Osteoblast (primary cell): Measurements from ENCODE around the gene ZSCAN22. TPM values are rescaled to one million over a fixed set of nuclear protein-coding genes. Genes with fewer than 3 reads are reported as not detected.
"Not testable (repeated sequence)": the region's sequence is repeated elsewhere in the genome, so short reads cannot be mapped to it uniquely, and the experiment has no call there.

Source experiments
- DNase-seq: peaks from one replicate; pipeline ENCODE4 v3.0.0; 2011; ENCODE audit warnings: low spot score, mixed read lengths; ENCODE audit not compliant: insufficient read length; ENCODE audit errors: missing footprints
- H2AFZ ChIP-seq: 2 replicates; pipeline ENCODE4 v1.6.0; 2011; ENCODE audit warnings: mild to moderate bottlenecking, low read length
- H3K27ac ChIP-seq: 2 replicates; pipeline ENCODE4 v1.5.1; 2011; ENCODE audit warnings: mild to moderate bottlenecking, low read depth, low read length, moderate library complexity
- H3K27me3 ChIP-seq: 2 replicates; pipeline ENCODE4 v1.6.0; 2012; ENCODE audit warnings: mild to moderate bottlenecking, control low read depth, inconsistent platforms, low read length, moderate library complexity; ENCODE audit not compliant: insufficient read depth
- H3K36me3 ChIP-seq: 2 replicates; pipeline ENCODE4 v1.5.1; 2011; ENCODE audit warnings: mild to moderate bottlenecking, low read length, control low read depth, moderate library complexity; ENCODE audit not compliant: insufficient read depth
- H3K4me1 ChIP-seq: 2 replicates; pipeline ENCODE4 v1.5.1; 2011; ENCODE audit warnings: mild to moderate bottlenecking, low read length, control low read depth, moderate library complexity; ENCODE audit not compliant: insufficient read depth
- H3K4me2 ChIP-seq: 2 replicates; pipeline ENCODE4 v1.6.0; 2011; ENCODE audit warnings: mild to moderate bottlenecking, low read length; ENCODE audit not compliant: insufficient read depth
- H3K4me3 ChIP-seq: fragments of 200-600 bp; sonication (generic); 3 replicates; pipeline ENCODE4 v1.5.1; 2012; ENCODE audit warnings: mild to moderate bottlenecking, low read length, inconsistent platforms; ENCODE audit not compliant: insufficient read depth
- H3K79me2 ChIP-seq: 2 replicates; pipeline ENCODE4 v1.6.0; 2012; ENCODE audit warnings: mild to moderate bottlenecking, low read length, control low read depth, inconsistent platforms; ENCODE audit not compliant: insufficient read depth
- H3K9me3 ChIP-seq: 2 replicates; pipeline ENCODE4 v1.5.1; 2011; ENCODE audit warnings: low read depth, low read length, control low read depth
- H4K20me1 ChIP-seq: 2 replicates; pipeline ENCODE4 v1.6.0; 2012; ENCODE audit warnings: mild to moderate bottlenecking, low read length, control low read depth; ENCODE audit not compliant: insufficient read depth
- total RNA-seq: library from RNA; depleted of rRNA; stranded (reverse); fragments of >200 nt; gene quantifications from 2 replicates; pipeline ENCODE4 v1.2.3, GENCODE V29; 2012
- TF ChIP-seq, protein P1 (sequence below): IDR thresholded peaks from 2 replicates; pipeline ENCODE4 v1.5.1; 2011; ENCODE audit warnings: mild to moderate bottlenecking, low read depth, low read length, moderate library complexity; ENCODE audit errors: extremely low read depth

The ZSCAN22 gene
- total RNA-seq, 1 donor = 2.5 TPM

DNA sequence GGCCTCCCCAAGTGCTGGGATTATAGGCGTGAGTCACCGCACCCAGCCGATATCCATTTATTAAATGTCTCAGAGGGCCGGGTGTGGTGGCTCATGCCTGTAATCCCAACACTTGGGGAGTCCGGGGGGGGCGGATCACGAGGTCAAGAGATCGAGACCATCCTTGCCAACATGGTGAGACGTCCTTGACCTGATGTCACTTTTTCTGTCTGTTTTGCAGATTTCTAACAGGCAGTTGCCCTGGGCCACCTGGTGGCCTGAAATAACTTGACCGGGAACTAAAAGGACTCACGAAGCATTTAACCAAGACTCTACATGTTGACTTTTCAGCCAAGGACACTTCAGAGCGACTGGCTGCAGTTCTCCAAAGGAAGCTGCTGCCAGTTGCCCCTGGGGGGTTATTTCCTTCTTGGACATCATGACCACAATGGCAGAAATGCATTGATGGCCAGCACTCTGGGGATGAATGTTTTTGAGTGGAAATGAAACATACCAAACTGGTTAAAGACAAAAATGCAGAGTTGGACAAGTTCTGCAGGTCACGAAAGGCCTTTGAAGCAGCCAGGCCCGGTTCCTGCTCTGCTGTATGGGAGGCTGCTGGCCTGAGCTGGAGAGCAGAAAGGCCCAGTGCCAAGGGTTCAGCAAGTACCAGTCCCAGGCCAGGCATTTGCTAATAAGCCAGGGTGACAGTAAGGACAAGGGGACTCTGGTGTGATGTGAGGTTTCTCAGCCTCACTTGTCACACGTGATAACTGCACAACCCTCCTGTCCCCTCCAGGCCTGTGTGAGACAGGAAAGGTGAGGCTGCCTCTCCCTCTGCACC is 45.7 kb downstream of the ZSCAN22 start:
- no peaks in the 10 kb centered on the region for H4K20me1 ChIP-seq
- no peak overlapping the region for H3K27ac ChIP-seq
- no peaks in the 10 kb centered on the region for H3K36me3 ChIP-seq
- no peak overlapping the region for H3K4me3 ChIP-seq
- no peak overlapping the region for H3K4me2 ChIP-seq
- no peaks in the 10 kb centered on the region for H3K9me3 ChIP-seq
- no peaks in the 10 kb centered on the region for H3K27me3 ChIP-seq
- TF ChIP-seq, protein P1, sequence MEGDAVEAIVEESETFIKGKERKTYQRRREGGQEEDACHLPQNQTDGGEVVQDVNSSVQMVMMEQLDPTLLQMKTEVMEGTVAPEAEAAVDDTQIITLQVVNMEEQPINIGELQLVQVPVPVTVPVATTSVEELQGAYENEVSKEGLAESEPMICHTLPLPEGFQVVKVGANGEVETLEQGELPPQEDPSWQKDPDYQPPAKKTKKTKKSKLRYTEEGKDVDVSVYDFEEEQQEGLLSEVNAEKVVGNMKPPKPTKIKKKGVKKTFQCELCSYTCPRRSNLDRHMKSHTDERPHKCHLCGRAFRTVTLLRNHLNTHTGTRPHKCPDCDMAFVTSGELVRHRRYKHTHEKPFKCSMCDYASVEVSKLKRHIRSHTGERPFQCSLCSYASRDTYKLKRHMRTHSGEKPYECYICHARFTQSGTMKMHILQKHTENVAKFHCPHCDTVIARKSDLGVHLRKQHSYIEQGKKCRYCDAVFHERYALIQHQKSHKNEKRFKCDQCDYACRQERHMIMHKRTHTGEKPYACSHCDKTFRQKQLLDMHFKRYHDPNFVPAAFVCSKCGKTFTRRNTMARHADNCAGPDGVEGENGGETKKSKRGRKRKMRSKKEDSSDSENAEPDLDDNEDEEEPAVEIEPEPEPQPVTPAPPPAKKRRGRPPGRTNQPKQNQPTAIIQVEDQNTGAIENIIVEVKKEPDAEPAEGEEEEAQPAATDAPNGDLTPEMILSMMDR = peak; percentile 27
- H2AFZ ChIP-seq = no peak overlapping the region
- DNase-seq = peak; percentile 66
- H3K79me2 ChIP-seq = no peaks in the 10 kb centered on the region
- H3K4me1 ChIP-seq = no peaks in the 10 kb centered on the region

DNA sequence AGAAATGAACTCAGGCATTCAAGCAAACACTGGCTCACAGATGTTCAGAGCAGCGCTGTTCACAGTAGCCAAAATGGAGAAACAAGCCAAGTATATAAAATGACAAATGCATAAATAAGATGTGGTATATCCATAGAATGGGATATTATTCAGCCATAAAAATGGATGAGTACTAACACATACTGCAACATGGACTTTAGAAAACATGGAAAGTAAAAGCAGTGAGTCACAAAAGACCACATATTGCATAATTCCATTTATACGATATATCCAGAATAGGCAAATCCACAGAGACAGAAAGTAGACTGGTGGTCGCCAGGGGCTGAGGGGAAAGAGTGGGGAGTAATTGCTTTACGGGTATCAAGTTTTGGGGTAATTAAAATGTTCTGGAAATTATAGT is 47.4 kb downstream of the ZSCAN22 start:
- no peaks in the 10 kb centered on the region for H4K20me1 ChIP-seq
- H3K27me3 ChIP-seq = no peaks in the 10 kb centered on the region
- H3K4me2 ChIP-seq = no peak overlapping the region
- peaks cover 4% of the 10 kb centered on the region for H3K79me2 ChIP-seq
- H2AFZ ChIP-seq = no peak overlapping the region
- H3K4me3 ChIP-seq = no peak overlapping the region
- no peak overlapping the region for H3K27ac ChIP-seq
- H3K36me3 ChIP-seq = no peaks in the 10 kb centered on the region
- no peaks in the 10 kb centered on the region for H3K4me1 ChIP-seq
- DNase-seq = peak; percentile 59
- TF ChIP-seq, protein P1 = no peak
- no peaks in the 10 kb centered on the region for H3K9me3 ChIP-seq

DNA sequence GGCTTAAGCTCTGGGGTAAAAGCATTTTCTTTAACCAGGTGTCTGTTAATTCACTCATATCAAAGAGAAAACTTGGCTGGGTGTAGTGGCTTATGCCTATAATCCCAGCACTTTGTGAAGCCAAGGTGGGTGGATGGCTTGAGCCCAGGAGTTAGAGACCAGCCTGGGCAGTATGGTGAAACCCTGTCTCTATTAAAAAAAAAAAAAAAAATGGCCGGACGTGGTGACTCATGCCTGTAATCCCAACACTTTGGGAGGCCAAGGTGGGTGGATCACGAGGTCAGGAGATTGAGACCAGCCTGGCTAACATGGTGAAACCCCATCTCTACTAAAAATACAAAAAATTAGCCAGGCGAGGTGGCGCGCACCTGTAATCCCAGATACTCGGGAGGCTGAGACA is 49.9 kb downstream of the ZSCAN22 start:
- not testable (repeated sequence) for DNase-seq, H3K4me2 ChIP-seq, H3K4me1 ChIP-seq, H3K9me3 ChIP-seq, H3K27ac ChIP-seq, H3K4me3 ChIP-seq, H3K27me3 ChIP-seq, H4K20me1 ChIP-seq, H3K36me3 ChIP-seq, H2AFZ ChIP-seq
- H3K79me2 ChIP-seq = peaks cover 13% of the 10 kb centered on the region

DNA sequence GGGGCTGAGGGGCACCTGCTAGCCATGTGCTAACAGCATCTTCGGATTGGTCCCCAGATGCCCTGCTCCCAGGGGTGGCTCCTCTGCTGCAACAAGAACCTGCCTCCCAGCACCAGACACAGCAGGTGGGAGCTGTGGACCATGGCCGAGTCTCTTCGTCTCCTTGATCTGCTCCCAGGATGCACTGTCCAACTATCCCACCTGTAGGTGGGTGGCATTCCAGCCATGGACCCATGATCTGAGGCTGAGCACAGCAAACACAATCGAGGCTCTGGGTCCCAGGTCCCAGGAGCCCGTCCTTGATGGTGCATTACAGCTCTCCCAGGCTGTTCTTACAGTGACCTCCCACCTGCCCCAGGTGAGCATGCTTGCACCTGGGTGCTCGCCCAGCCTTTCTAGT is 52.5 kb downstream of the ZSCAN22 start:
- Histone ChIP-seq H3K79me2 (peaks cover 19% of the 10 kb centered on the region), H3K27ac (no peak overlapping the region), H3K9me3 (no peaks in the 10 kb centered on the region), H4K20me1 (no peaks in the 10 kb centered on the region), H2AFZ (no peak overlapping the region), H3K4me2 (peak overlapping the region; percentile 85), H3K36me3 (no peaks in the 10 kb centered on the region), H3K4me1 (peaks cover 15% of the 10 kb centered on the region), H3K27me3 (no peaks in the 10 kb centered on the region), H3K4me3 (no peak overlapping the region)
- peak; percentile 11 for DNase-seq
- TF ChIP-seq, protein P1 = no peak
